ENCODE measurements around the gene DIRAS3.
"Not testable (repeated sequence)": the region's sequence is repeated elsewhere in the genome, so short reads cannot be mapped to it uniquely, and the experiment has no call there.

DIRAS3 gene

GRCh38 chr1:68016381-68016780 lies 34.0 kb downstream of the DIRAS3 start:
- no peak for DNase-seq

GRCh38 chr1:68015971-68016370 lies 34.5 kb downstream of the DIRAS3 start:
- DNase-seq: no peak

GRCh38 chr1:68015369-68015768 lies 35.1 kb downstream of the DIRAS3 start:
- no peak for DNase-seq

- DNase-seq: no peak
These were observed 37.1 kb downstream of the DIRAS3 start for GRCh38 chr1:68013351-68013750.

- no peak for DNase-seq
These were observed 38.6 kb downstream of the DIRAS3 start for GRCh38 chr1:68011657-68012375.

- DNase-seq: no peak
These were observed 39.9 kb downstream of the DIRAS3 start for GRCh38 chr1:68010543-68010942.

- DNase-seq: peak in 1 of 2 experiments; percentile 13
These were observed 40.3 kb downstream of the DIRAS3 start for GRCh38 chr1:68010090-68010489.

GRCh38 chr1:68003626-68004025 lies 46.8 kb downstream of the DIRAS3 start:
- not testable (repeated sequence) for DNase-seq

- no peak for DNase-seq
These were observed 50.2 kb downstream of the DIRAS3 start for GRCh38 chr1:68000191-68000590.

GRCh38 chr1:67997746-67998145 lies 52.7 kb downstream of the DIRAS3 start:
- no peak for DNase-seq

Measured in NCI-H187 (cell line).